ENCODE data around the gene HIGD1B. TPM values are rescaled to one million over a fixed set of nuclear protein-coding genes. Genes with fewer than 3 reads are reported as not detected.

The HIGD1B gene
- polyA plus RNA-seq, 1 donor from 2014 or later, result not detected

DNA sequence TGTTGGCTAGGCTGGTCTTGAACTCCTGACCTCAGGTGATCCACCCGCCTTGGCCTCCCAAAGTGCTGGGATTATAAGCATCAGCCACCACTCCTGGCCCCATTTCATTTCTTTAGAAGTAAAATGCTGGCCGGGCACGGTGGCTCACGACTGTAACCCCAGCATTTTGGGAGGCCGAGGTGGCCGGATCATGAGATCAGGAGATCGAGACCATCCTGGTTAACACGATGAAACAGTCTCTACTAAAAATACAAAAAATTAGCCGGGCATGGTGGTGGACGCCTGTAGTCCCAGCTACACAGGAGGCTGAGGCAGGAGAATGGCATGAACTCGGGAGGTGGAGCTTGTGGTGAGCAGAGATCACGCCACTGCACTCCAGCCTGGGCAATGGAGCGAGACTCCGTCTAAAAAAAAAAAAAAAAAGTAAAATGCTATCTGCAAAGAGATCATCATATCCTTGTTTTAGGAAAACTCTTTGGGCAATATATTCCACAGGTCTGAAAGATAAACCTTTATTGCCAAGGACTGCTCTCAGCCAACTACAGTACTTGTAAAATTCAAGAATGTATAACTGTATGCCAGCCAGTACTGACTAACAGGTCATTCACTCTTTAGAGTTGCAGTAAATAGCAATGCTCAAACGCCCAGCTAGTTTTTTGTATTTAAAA is 21.4 kb upstream of the HIGD1B start:
- TF ChIP-seq MXI1 (conservative IDR thresholded peaks at IDR 0.05; ENCODE audit: poor library complexity, severe bottlenecking), result no peak
- no peak for TF ChIP-seq EP300 (conservative IDR thresholded peaks at IDR 0.05; ENCODE audit: poor library complexity, severe bottlenecking)
- no peak for TF ChIP-seq EZH2 (IDR thresholded peaks at IDR 0.05; ENCODE audit: borderline replicate concordance, insufficient read depth, low read length, poor library complexity, severe bottlenecking)
- no peak for TF ChIP-seq RAD21 (conservative IDR thresholded peaks at IDR 0.05)
- no peak for TF ChIP-seq SMC3 (conservative IDR thresholded peaks at IDR 0.05; ENCODE audit: poor library complexity)
- TF ChIP-seq, protein P1, sequence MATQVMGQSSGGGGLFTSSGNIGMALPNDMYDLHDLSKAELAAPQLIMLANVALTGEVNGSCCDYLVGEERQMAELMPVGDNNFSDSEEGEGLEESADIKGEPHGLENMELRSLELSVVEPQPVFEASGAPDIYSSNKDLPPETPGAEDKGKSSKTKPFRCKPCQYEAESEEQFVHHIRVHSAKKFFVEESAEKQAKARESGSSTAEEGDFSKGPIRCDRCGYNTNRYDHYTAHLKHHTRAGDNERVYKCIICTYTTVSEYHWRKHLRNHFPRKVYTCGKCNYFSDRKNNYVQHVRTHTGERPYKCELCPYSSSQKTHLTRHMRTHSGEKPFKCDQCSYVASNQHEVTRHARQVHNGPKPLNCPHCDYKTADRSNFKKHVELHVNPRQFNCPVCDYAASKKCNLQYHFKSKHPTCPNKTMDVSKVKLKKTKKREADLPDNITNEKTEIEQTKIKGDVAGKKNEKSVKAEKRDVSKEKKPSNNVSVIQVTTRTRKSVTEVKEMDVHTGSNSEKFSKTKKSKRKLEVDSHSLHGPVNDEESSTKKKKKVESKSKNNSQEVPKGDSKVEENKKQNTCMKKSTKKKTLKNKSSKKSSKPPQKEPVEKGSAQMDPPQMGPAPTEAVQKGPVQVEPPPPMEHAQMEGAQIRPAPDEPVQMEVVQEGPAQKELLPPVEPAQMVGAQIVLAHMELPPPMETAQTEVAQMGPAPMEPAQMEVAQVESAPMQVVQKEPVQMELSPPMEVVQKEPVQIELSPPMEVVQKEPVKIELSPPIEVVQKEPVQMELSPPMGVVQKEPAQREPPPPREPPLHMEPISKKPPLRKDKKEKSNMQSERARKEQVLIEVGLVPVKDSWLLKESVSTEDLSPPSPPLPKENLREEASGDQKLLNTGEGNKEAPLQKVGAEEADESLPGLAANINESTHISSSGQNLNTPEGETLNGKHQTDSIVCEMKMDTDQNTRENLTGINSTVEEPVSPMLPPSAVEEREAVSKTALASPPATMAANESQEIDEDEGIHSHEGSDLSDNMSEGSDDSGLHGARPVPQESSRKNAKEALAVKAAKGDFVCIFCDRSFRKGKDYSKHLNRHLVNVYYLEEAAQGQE (IDR thresholded peaks at IDR 0.05; ENCODE audit: borderline replicate concordance), result no peak
- TF ChIP-seq, protein P2, sequence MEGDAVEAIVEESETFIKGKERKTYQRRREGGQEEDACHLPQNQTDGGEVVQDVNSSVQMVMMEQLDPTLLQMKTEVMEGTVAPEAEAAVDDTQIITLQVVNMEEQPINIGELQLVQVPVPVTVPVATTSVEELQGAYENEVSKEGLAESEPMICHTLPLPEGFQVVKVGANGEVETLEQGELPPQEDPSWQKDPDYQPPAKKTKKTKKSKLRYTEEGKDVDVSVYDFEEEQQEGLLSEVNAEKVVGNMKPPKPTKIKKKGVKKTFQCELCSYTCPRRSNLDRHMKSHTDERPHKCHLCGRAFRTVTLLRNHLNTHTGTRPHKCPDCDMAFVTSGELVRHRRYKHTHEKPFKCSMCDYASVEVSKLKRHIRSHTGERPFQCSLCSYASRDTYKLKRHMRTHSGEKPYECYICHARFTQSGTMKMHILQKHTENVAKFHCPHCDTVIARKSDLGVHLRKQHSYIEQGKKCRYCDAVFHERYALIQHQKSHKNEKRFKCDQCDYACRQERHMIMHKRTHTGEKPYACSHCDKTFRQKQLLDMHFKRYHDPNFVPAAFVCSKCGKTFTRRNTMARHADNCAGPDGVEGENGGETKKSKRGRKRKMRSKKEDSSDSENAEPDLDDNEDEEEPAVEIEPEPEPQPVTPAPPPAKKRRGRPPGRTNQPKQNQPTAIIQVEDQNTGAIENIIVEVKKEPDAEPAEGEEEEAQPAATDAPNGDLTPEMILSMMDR (IDR thresholded peaks at IDR 0.05; ENCODE audit: poor library complexity, severe bottlenecking), result no peak
- TF ChIP-seq TAF1 (IDR thresholded peaks at IDR 0.05; ENCODE audit: low read depth), result no peak
- TF ChIP-seq POLR2AphosphoS5 (IDR thresholded peaks at IDR 0.05), result no peak
- Histone ChIP-seq H3K4me2 (ENCODE audit: low read length) (no peak overlapping the region), H3K9ac (ENCODE audit: low read length) (no peak overlapping the region), H3K27me3 (ENCODE audit: insufficient read depth, low read depth, low read length) (no peaks in the 10 kb centered on the region), H4K20me1 (ENCODE audit: insufficient read depth) (no peaks in the 10 kb centered on the region), H3F3A (ENCODE audit: insufficient read depth, low read length, poor library complexity, severe bottlenecking) (peaks cover 3% of the 10 kb centered on the region), H3K9me3 (ENCODE audit: low read length) (no peaks in the 10 kb centered on the region), H2AFZ (ENCODE audit: low read depth, low read length) (no peak overlapping the region), H3K4me3 (ENCODE audit: low read length) (no peak overlapping the region), H3K79me2 (replicated peaks; ENCODE audit: insufficient read depth, low read length) (peaks cover 59% of the 10 kb centered on the region), H3K9me2 (ENCODE audit: insufficient read depth, low read length) (no peaks in the 10 kb centered on the region), H3K36me3 (ENCODE audit: insufficient read depth, low read length) (no peaks in the 10 kb centered on the region), H3K27ac (ENCODE audit: low read length) (no peak overlapping the region)

DNA sequence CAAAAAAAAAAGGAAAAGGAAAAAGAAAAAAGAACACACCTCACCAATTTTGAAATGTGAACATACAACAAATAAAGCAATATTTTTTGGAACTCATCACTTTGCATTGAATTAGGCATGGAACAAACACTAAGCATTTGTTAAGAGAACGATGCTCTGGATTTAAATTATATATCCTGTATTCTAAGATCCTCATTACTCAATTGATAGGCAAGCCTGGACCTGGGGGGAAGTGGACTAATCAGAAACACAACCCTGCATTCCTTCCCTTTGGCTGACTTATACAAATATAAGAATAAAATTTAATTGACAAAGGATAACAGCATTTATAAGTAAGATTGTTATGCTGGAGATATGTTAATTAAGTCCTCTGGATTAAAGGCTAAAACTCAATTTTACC is 19.8 kb upstream of the HIGD1B start:
- H3F3A ChIP-seq (ENCODE audit: insufficient read depth, low read length, poor library complexity, severe bottlenecking), result peaks cover 3% of the 10 kb centered on the region
- no peak overlapping the region for H3K27ac ChIP-seq (ENCODE audit: low read length)
- no peak for TF ChIP-seq POLR2AphosphoS5 (IDR thresholded peaks at IDR 0.05)
- TF ChIP-seq, protein P1 (IDR thresholded peaks at IDR 0.05; ENCODE audit: borderline replicate concordance), result no peak
- no peak for TF ChIP-seq TAF1 (IDR thresholded peaks at IDR 0.05; ENCODE audit: low read depth)
- no peak for TF ChIP-seq RAD21 (conservative IDR thresholded peaks at IDR 0.05)
- TF ChIP-seq, protein P2 (IDR thresholded peaks at IDR 0.05; ENCODE audit: poor library complexity, severe bottlenecking), result no peak
- TF ChIP-seq SMC3 (conservative IDR thresholded peaks at IDR 0.05; ENCODE audit: poor library complexity), result no peak
- H2AFZ ChIP-seq (ENCODE audit: low read depth, low read length), result no peak overlapping the region
- peaks cover 55% of the 10 kb centered on the region for H3K79me2 ChIP-seq (replicated peaks; ENCODE audit: insufficient read depth, low read length)
- no peaks in the 10 kb centered on the region for H3K36me3 ChIP-seq (ENCODE audit: insufficient read depth, low read length)
- no peaks in the 10 kb centered on the region for H4K20me1 ChIP-seq (ENCODE audit: insufficient read depth)
- H3K9me2 ChIP-seq (ENCODE audit: insufficient read depth, low read length), result no peaks in the 10 kb centered on the region
- H3K9me3 ChIP-seq (ENCODE audit: low read length), result no peaks in the 10 kb centered on the region
- H3K27me3 ChIP-seq (ENCODE audit: insufficient read depth, low read depth, low read length), result no peaks in the 10 kb centered on the region
- H3K4me2 ChIP-seq (ENCODE audit: low read length), result peak overlapping the region; percentile 89
- peak overlapping the region; percentile 79 for H3K4me3 ChIP-seq (ENCODE audit: low read length)
- H3K9ac ChIP-seq (ENCODE audit: low read length), result no peak overlapping the region

Measured in neural cell (in vitro differentiated cells).